Vagina (tissue), 2 donors: ENCODE measurements around the gene THRAP3. TPM values are rescaled to one million over a fixed set of nuclear protein-coding genes. Genes with fewer than 3 reads are reported as not detected.

Source experiments
- DNase-seq, 2 donors: peaks; one replicate each; pipeline ENCODE4 v3.0.0-alpha.2; 2017; ENCODE audit errors: extremely low spot score in 2 of 2
- H3K27ac ChIP-seq: fragments of 200-600 bp; sonication (generic); one replicate; pipeline ENCODE4 v1.5.1; 2019
- H3K27me3 ChIP-seq: fragments of 200-600 bp; sonication (generic); one replicate; pipeline ENCODE4 v1.5.1; 2019
- H3K36me3 ChIP-seq, 2 donors: fragments of 200-600 bp; sonication (generic); one replicate each; pipeline ENCODE4 v1.5.1; 2017 to 2019
- H3K4me1 ChIP-seq: fragments of 200-600 bp; sonication (generic); one replicate; pipeline ENCODE4 v1.5.1; 2019
- H3K4me3 ChIP-seq, 2 donors: fragments of 200-600 bp; sonication (generic); 1 replicate in 1 of 2; 2 replicates in 1 of 2; pipeline ENCODE4 v1.5.1; 2016 to 2019
- H3K9me3 ChIP-seq: fragments of 200-600 bp; sonication (generic); one replicate; pipeline ENCODE4 v1.5.1; 2019
- CTCF ChIP-seq, 3 experiments: fragments of 450-650 bp in 2 of 3; fragments of 200-600 bp in 1 of 3; sonication (generic) in 1 of 3; IDR thresholded peaks; one replicate each; pipeline ENCODE4 v1.5.1; 2017 to 2019; ENCODE audit warnings: antibody characterized with exemption in 3 of 3, mild to moderate bottlenecking in 2 of 3, moderate library complexity in 2 of 3
- POLR2A ChIP-seq, 2 donors: fragments of 450-650 bp; IDR thresholded peaks; one replicate each; pipeline ENCODE4 v1.6.1; 2017; ENCODE audit warnings: antibody characterized with exemption in 2 of 2, mild to moderate bottlenecking in 2 of 2, moderate library complexity in 2 of 2
- POLR2AphosphoS5 ChIP-seq, 2 donors: sonication (generic); formaldehyde crosslinking; IDR thresholded peaks; one replicate each; pipeline ENCODE4 v1.9.0; 2017; ENCODE audit warnings: antibody characterized with exemption in 2 of 2, mild to moderate bottlenecking in 2 of 2, low read depth in 1 of 2; ENCODE audit not compliant: insufficient read depth in 1 of 2
- intact Hi-C: fragments of 100-400 bp; cut with DNase I; formaldehyde crosslinking; loops from one replicate; pipeline ENCODE4 v1.15.1; 2023
- total RNA-seq: library from RNA; depleted of rRNA; stranded (reverse); fragments of >200 nt; gene quantifications from one replicate; pipeline ENCODE4 v1.2.3, GENCODE V29; 2016

THRAP3 gene
- total RNA-seq, 1 donor from 2014 or later, result 57.7 TPM

GRCh38 chr1:36307601-36308330 lies 83.5 kb downstream of the THRAP3 start:
- no peaks in the 10 kb centered on the region for H3K27me3 ChIP-seq
- H3K36me3 ChIP-seq, result peaks cover 0 to 20% of the 10 kb centered on the region in 2 donors
- H3K9me3 ChIP-seq, result no peaks in the 10 kb centered on the region
- H3K27ac ChIP-seq, result peak overlapping the region; percentile 81
- intact Hi-C loops, result no loop called here
- H3K4me1 ChIP-seq, result peaks cover 23% of the 10 kb centered on the region
- H3K4me3 ChIP-seq, result peak overlapping the region; percentile 59 to 81
- no peak for DNase-seq
- TF ChIP-seq POLR2AphosphoS5 (IDR thresholded peaks at IDR 0.05; ENCODE audit: insufficient read depth in 1 of 2, low read depth in 1 of 2) (no peak), CTCF (IDR thresholded peaks at IDR 0.05) (no peak), POLR2A (IDR thresholded peaks at IDR 0.05) (no peak)

- H3K27ac ChIP-seq, result no peak overlapping the region
- no peaks in the 10 kb centered on the region for H3K27me3 ChIP-seq
- H3K4me3 ChIP-seq, result no peak overlapping the region
- intact Hi-C loops, result no loop called here
- TF ChIP-seq CTCF (IDR thresholded peaks at IDR 0.05), result no peak
- TF ChIP-seq POLR2A (IDR thresholded peaks at IDR 0.05), result no peak
- no peak for TF ChIP-seq POLR2AphosphoS5 (IDR thresholded peaks at IDR 0.05; ENCODE audit: insufficient read depth in 1 of 2, low read depth in 1 of 2)
- DNase-seq, result no peak
- H3K4me1 ChIP-seq, result peaks cover 23% of the 10 kb centered on the region
- peaks cover 0 to 3% of the 10 kb centered on the region in 2 donors for H3K36me3 ChIP-seq
- no peaks in the 10 kb centered on the region for H3K9me3 ChIP-seq
These were observed 85.2 kb downstream of the THRAP3 start for GRCh38 chr1:36309397-36309796.

- peak overlapping the region; percentile 77 to 86 for H3K4me3 ChIP-seq
- H3K27me3 ChIP-seq, result no peaks in the 10 kb centered on the region
- no peaks in the 10 kb centered on the region for H3K36me3 ChIP-seq
- DNase-seq, result no peak
- peak overlapping the region; percentile 96 for H3K27ac ChIP-seq
- TF ChIP-seq POLR2A (IDR thresholded peaks at IDR 0.05) (no peak), POLR2AphosphoS5 (IDR thresholded peaks at IDR 0.05; ENCODE audit: insufficient read depth in 1 of 2, low read depth in 1 of 2) (no peak), CTCF (IDR thresholded peaks at IDR 0.05) (no peak)
- intact Hi-C loops, result no loop called here
- H3K4me1 ChIP-seq, result peaks cover 42% of the 10 kb centered on the region
- H3K9me3 ChIP-seq, result no peaks in the 10 kb centered on the region
These were observed 96.1 kb downstream of the THRAP3 start for GRCh38 chr1:36320291-36320761.

GRCh38 chr1:36320767-36321118 lies 96.5 kb downstream of the THRAP3 start:
- no peak for DNase-seq
- peaks cover 46% of the 10 kb centered on the region for H3K4me1 ChIP-seq
- intact Hi-C loops, result no loop called here
- peak overlapping the region; percentile 77 to 86 for H3K4me3 ChIP-seq
- no peak for TF ChIP-seq POLR2A (IDR thresholded peaks at IDR 0.05)
- H3K9me3 ChIP-seq, result no peaks in the 10 kb centered on the region
- H3K27me3 ChIP-seq, result no peaks in the 10 kb centered on the region
- H3K36me3 ChIP-seq, result no peaks in the 10 kb centered on the region
- H3K27ac ChIP-seq, result peak overlapping the region; percentile 96

- peaks cover 48% of the 10 kb centered on the region for H3K4me1 ChIP-seq
- peak overlapping the region; percentile 96 for H3K27ac ChIP-seq
- H3K9me3 ChIP-seq, result no peaks in the 10 kb centered on the region
- no peaks in the 10 kb centered on the region for H3K36me3 ChIP-seq
- H3K4me3 ChIP-seq, result peak overlapping the region; percentile 77 to 86
- DNase-seq, result no peak
- intact Hi-C loops, result no loop called here
- TF ChIP-seq POLR2AphosphoS5 (IDR thresholded peaks at IDR 0.05; ENCODE audit: insufficient read depth in 1 of 2, low read depth in 1 of 2) (peak; percentile 42 to 90), CTCF (IDR thresholded peaks at IDR 0.05) (no peak)
- H3K27me3 ChIP-seq, result no peaks in the 10 kb centered on the region
These were observed 97.1 kb downstream of the THRAP3 start for GRCh38 chr1:36321119-36321951.
